HEK293T (cell line): ENCODE results near the gene IL1RL2.

ENCODE experiments used
- CTCF ChIA-PET: fragments of 350-600 bp; formaldehyde crosslinking; extraction: SDS; loops from one replicate; lab custom pipeline; 2021; ENCODE audit warnings: antibody characterized with exemption, inconsistent platforms; lab: Yijun Ruan, JAX
- POLR2A ChIA-PET: fragments of 350-600 bp; formaldehyde crosslinking; extraction: SDS; loops from one replicate; lab custom pipeline; 2020; ENCODE audit warnings: antibody characterized with exemption, inconsistent platforms; lab: Yijun Ruan, JAX
- DNase-seq: peaks from one replicate; pipeline ENCODE4 v3.0.0; 2012; ENCODE audit warnings: mixed read lengths; ENCODE audit errors: extremely low spot score
- ARNT ChIP-seq: fragments of 450-650 bp; IDR thresholded peaks from 2 replicates; pipeline ENCODE4 v1.6.1; 2017; ENCODE audit warnings: mild to moderate bottlenecking
- BHLHE40 ChIP-seq: fragments of 450-650 bp; IDR thresholded peaks from 2 replicates; pipeline ENCODE4 v1.6.1; 2016; ENCODE audit warnings: mild to moderate bottlenecking, moderate library complexity, borderline replicate concordance
- CTBP1 ChIP-seq: fragments of 450-650 bp; IDR thresholded peaks from 2 replicates; pipeline ENCODE4 v1.6.1; 2016; ENCODE audit warnings: borderline replicate concordance
- ELF4 ChIP-seq: fragments of 450-650 bp; IDR thresholded peaks from 2 replicates; pipeline ENCODE4 v1.6.1; 2017; ENCODE audit warnings: antibody characterized with exemption
- FOXA1 ChIP-seq: fragments of 450-650 bp; IDR thresholded peaks from 2 replicates; pipeline ENCODE4 v1.6.1; 2016; ENCODE audit warnings: mild to moderate bottlenecking
- FOXK2 ChIP-seq: fragments of 450-650 bp; IDR thresholded peaks from 2 replicates; pipeline ENCODE4 v1.6.1; 2016; ENCODE audit warnings: mild to moderate bottlenecking
- FOXM1 ChIP-seq: fragments of 450-650 bp; IDR thresholded peaks from 2 replicates; pipeline ENCODE4 v1.6.1; 2017; ENCODE audit warnings: mild to moderate bottlenecking, borderline replicate concordance
- HDGF ChIP-seq: fragments of 450-650 bp; IDR thresholded peaks from 2 replicates; pipeline ENCODE4 v1.6.1; 2017; ENCODE audit warnings: antibody characterized with exemption, borderline replicate concordance
- L3MBTL2 ChIP-seq: fragments of 450-650 bp; conservative IDR thresholded peaks from 2 replicates; pipeline ENCODE4 v1.6.1; 2016; ENCODE audit warnings: mild to moderate bottlenecking
- LEF1 ChIP-seq: fragments of 450-650 bp; IDR thresholded peaks from 2 replicates; pipeline ENCODE4 v1.6.1; 2017; ENCODE audit warnings: mild to moderate bottlenecking, borderline replicate concordance
- NFRKB ChIP-seq: fragments of 450-650 bp; IDR thresholded peaks from 2 replicates; pipeline ENCODE4 v1.6.1; 2016; ENCODE audit warnings: mild to moderate bottlenecking, moderate library complexity
- SP1 ChIP-seq: fragments of 450-650 bp; IDR thresholded peaks from 2 replicates; pipeline ENCODE4 v1.6.1; 2017
- SUZ12 ChIP-seq: fragments of 450-650 bp; IDR thresholded peaks from 2 replicates; pipeline ENCODE4 v1.6.1; 2016; ENCODE audit warnings: mild to moderate bottlenecking
- TARDBP ChIP-seq: fragments of 450-650 bp; IDR thresholded peaks from 2 replicates; pipeline ENCODE4 v1.6.1; 2016
- ZNF384 ChIP-seq: fragments of 450-650 bp; IDR thresholded peaks from 2 replicates; pipeline ENCODE4 v1.6.1; 2016
- TF ChIP-seq, protein P1 (sequence below): fragments of 450-650 bp; IDR thresholded peaks from 2 replicates; pipeline ENCODE4 v1.6.1; 2016

The IL1RL2 gene

DNA sequence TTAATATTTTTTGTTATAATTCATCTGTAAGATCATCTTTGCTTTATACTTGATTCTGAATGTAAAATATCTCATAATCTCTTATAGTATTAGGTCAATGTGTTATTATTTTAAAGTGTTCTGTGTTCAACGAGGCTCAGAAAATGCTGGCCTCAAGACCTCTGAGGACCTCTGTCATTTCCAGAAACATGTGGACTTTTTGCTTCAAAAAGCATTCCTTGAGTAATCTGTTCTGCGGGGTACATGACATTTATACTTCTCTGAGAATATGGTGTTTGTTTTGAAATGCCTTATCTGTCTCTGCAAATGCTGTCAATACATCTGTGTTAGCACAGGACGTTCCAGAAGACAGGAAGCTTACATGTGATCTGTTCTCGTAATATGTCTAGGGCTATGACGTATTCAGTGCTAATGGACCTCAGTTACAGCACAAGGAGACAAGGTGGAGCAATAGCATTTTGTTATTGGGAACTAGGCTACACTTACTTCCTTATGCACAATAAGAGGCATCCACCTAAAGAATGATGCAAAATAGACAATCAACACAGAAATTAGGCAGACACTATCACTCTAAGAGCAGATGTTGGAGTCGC, 86.9 kb downstream of the IL1RL2 start:
- ChIA-PET POLR2A (no interaction called here), CTCF (no interaction called here)
- DNase-seq, result no peak
- no peak for TF ChIP-seq BHLHE40
- no peak for TF ChIP-seq SP1
- TF ChIP-seq FOXM1, result no peak
- no peak for TF ChIP-seq CTBP1
- TF ChIP-seq ARNT, result no peak
- no peak for TF ChIP-seq L3MBTL2
- TF ChIP-seq SUZ12, result no peak
- no peak for TF ChIP-seq TARDBP
- no peak for TF ChIP-seq FOXA1
- TF ChIP-seq ZNF384, result no peak
- no peak for TF ChIP-seq ELF4
- TF ChIP-seq HDGF, result no peak
- no peak for TF ChIP-seq LEF1
- TF ChIP-seq, protein P1, sequence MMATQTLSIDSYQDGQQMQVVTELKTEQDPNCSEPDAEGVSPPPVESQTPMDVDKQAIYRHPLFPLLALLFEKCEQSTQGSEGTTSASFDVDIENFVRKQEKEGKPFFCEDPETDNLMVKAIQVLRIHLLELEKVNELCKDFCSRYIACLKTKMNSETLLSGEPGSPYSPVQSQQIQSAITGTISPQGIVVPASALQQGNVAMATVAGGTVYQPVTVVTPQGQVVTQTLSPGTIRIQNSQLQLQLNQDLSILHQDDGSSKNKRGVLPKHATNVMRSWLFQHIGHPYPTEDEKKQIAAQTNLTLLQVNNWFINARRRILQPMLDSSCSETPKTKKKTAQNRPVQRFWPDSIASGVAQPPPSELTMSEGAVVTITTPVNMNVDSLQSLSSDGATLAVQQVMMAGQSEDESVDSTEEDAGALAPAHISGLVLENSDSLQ, result no peak
- no peak for TF ChIP-seq NFRKB
- TF ChIP-seq FOXK2, result no peak

DNA sequence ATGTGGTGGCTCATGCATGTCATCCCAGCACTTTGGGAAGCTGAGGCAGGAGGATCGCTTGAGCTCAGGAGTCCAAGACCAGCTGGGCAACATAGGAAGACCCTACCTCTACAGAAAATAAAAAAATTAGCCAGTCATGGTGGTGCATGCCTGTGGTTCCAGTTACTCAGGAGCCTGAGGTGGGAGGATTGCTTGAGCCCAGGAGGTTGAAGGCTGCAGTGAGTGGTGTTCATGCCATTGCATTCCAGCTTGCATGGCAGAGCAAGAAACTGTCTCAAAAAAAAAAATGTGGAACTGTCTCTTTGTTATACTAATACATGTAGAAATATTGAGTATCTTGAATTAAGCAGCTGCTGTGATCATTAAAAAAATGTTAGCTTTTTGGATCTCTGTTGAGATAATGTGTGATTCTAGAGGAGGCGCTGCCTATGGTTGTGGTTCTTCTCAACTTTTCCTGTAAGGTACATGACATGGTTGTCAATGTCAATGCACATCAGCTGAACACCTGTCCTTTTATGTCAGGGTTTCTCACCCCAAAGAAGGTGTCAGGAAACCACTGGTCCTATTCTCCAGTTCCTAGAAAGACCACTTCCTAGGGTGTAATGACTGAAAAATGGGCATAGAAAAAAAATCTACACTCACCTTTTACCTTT, 89.9 kb downstream of the IL1RL2 start:
- DNase-seq, result no peak
- CTCF ChIA-PET, result no interaction called here
- POLR2A ChIA-PET, result no interaction called here
- TF ChIP-seq FOXA1, result no peak
- TF ChIP-seq HDGF, result no peak
- no peak for TF ChIP-seq FOXK2
- no peak for TF ChIP-seq SUZ12
- no peak for TF ChIP-seq FOXM1
- TF ChIP-seq SP1, result no peak
- TF ChIP-seq, protein P1, result no peak
- TF ChIP-seq ARNT, result no peak
- TF ChIP-seq LEF1, result no peak
- no peak for TF ChIP-seq CTBP1
- no peak for TF ChIP-seq TARDBP
- no peak for TF ChIP-seq NFRKB
- TF ChIP-seq L3MBTL2, result no peak
- no peak for TF ChIP-seq BHLHE40
- no peak for TF ChIP-seq ELF4
- no peak for TF ChIP-seq ZNF384

DNA sequence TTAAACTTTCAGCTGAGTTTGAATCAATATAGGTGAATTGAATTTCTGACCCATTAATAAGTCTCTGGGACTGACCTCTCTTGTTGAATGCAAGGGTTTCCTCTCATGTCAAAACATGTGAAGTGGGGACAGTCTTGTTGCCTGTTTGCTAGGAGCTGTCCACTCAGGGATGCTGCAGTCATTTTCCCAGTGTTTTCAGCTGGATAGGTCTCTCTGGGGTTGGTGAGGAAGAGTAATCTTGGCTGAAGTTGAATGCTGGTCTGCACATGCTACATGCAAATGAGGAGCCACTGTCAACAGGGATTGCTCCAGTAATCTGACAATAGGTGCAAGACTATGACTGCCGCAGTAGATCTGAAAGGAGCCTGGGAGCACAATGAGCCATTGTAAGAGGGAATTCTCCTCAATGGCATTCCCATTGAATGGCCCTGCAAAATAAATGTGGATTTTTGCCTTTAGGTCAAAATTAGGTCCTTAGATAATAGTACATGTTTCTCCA, 90.4 kb downstream of the IL1RL2 start:
- TF ChIP-seq FOXK2 (no peak), TARDBP (no peak), NFRKB (no peak), BHLHE40 (no peak), LEF1 (no peak), L3MBTL2 (no peak), SUZ12 (no peak), SP1 (no peak), HDGF (no peak), ZNF384 (no peak), ARNT (no peak), FOXM1 (no peak)
- TF ChIP-seq, protein P1, result no peak
- DNase-seq, result no peak
- ChIA-PET POLR2A (no interaction called here), CTCF (interaction anchor here (0.7 kb wide), 1 partner anchor 559 kb away, joined by 3 read pairs; no protein-coding TSS in a partner anchor)

DNA sequence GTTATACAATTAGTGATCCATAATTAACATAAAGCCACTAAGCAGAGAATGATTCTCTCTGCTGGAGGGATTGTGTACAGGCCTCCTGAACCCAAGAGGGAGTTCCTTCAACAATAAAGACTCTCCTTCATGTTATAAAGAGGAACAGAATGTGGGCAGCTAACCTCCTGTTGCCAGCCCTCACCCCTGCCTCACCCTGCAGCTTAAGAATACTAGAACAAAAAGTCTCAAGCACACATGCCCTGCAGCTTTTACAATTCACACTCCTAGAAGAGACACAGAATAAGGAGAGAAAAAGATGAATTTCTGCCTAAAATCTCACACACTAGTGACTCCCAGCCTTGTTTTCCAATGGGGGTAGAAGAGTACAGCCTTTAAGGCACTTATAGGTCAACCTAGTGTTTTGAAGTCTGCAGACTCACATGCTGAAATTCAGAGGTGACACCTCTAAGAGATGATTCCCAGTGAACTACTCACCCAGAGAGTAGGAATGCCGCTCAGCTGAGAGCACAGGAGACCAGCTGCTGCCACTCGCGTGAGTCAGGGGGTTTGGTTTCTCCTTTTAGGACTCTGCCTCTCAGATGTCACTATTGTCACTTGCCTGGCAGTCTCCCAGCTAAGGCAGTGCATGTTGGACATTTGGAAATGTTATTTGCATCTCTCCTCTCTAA, 92.0 kb downstream of the IL1RL2 start:
- CTCF ChIA-PET, result no interaction called here
- no peak for DNase-seq
- POLR2A ChIA-PET, result no interaction called here
- TF ChIP-seq BHLHE40, result no peak
- TF ChIP-seq CTBP1, result no peak
- no peak for TF ChIP-seq TARDBP
- TF ChIP-seq SP1, result no peak
- no peak for TF ChIP-seq ARNT
- TF ChIP-seq FOXK2, result no peak
- TF ChIP-seq FOXA1, result no peak
- no peak for TF ChIP-seq L3MBTL2
- TF ChIP-seq ZNF384, result no peak
- TF ChIP-seq ELF4, result no peak
- TF ChIP-seq, protein P1, result no peak
- TF ChIP-seq LEF1, result no peak
- no peak for TF ChIP-seq SUZ12
- no peak for TF ChIP-seq FOXM1
- TF ChIP-seq NFRKB, result no peak

DNA sequence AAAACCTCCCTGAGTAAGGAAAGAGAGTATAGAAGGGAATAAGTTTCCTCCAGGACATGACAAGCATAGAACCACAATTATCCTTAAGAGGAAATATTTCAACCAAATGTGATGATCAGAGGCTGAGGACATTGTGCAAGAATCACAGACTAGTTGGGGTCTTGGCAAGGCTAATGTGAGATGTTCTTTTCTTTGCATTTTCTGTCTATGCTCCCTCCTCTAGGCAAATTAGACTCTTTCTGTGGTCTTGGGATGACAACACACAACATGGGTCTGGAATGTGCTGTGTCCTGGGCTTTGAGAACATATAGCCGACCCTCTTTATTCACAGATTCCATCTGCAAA, 92.5 kb downstream of the IL1RL2 start:
- no peak for DNase-seq
- ChIA-PET POLR2A (no interaction called here), CTCF (no interaction called here)

More for the DNA sequence above, 92.5 kb downstream of the IL1RL2 start:
- TF ChIP-seq FOXM1, result no peak
- TF ChIP-seq SUZ12, result no peak
- no peak for TF ChIP-seq BHLHE40
- TF ChIP-seq ZNF384, result no peak
